B cell (primary cell): ENCODE results near the gene SRPX2.

Experiments
- EZH2 ChIP-seq: IDR thresholded peaks from 2 replicates; pipeline ENCODE4 v1.6.1; 2012; ENCODE audit warnings: borderline replicate concordance, low read depth, mild to moderate bottlenecking, moderate library complexity, low read length; ENCODE audit not compliant: insufficient read depth, poor library complexity, severe bottlenecking
- TF ChIP-seq, protein P1 (sequence below): fragments of 200-600 bp; IDR thresholded peaks from one replicate; pipeline ENCODE4 v1.8.0; 2022; ENCODE audit warnings: antibody characterized with exemption, mild to moderate bottlenecking

DNA sequence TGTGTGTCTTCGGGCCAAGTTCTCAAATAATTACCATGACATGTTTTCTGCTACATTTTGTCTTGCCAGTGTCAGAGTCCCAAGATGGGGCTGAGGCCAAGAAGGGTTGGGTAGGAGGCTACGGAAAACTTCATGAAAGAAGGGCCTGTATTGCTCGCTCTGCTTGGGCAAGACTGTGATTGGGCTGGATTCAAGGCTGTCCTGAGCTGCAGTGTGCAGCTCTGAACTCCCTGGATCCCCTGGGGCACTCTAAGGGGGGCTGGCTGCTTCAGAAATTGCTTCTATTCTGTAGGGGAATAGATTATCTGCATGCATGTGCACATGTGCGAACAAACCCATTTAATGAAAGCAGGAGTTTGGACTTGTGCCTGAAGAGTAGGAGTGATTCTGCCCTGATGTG lies 21.0 kb upstream of the SRPX2 start:
- TF ChIP-seq, protein P1, sequence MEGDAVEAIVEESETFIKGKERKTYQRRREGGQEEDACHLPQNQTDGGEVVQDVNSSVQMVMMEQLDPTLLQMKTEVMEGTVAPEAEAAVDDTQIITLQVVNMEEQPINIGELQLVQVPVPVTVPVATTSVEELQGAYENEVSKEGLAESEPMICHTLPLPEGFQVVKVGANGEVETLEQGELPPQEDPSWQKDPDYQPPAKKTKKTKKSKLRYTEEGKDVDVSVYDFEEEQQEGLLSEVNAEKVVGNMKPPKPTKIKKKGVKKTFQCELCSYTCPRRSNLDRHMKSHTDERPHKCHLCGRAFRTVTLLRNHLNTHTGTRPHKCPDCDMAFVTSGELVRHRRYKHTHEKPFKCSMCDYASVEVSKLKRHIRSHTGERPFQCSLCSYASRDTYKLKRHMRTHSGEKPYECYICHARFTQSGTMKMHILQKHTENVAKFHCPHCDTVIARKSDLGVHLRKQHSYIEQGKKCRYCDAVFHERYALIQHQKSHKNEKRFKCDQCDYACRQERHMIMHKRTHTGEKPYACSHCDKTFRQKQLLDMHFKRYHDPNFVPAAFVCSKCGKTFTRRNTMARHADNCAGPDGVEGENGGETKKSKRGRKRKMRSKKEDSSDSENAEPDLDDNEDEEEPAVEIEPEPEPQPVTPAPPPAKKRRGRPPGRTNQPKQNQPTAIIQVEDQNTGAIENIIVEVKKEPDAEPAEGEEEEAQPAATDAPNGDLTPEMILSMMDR, result no peak
- no peak for TF ChIP-seq EZH2
